Measurements from ENCODE around the gene MICAL2.
A peak's percentile ranks its signal among the peaks of the same experiment; 100 is the strongest.

Gene MICAL2

GRCh38 chr11:12243911-12244550 is 133.6 kb downstream of the MICAL2 start:
- no peak for TF ChIP-seq CTCF (IDR thresholded peaks at IDR 0.05; ENCODE audit: insufficient read depth, low read depth, low read length, missing control alignments)
- H3K4me3 ChIP-seq (ENCODE audit: low read length), result no peak overlapping the region
- no peak for DNase-seq (ENCODE audit: low read depth)

- no peak overlapping the region for H3K4me3 ChIP-seq (ENCODE audit: low read length)
- DNase-seq (ENCODE audit: low read depth), result no peak
- no peak for TF ChIP-seq CTCF (IDR thresholded peaks at IDR 0.05; ENCODE audit: insufficient read depth, low read depth, low read length, missing control alignments)
Measured at GRCh38 chr11:12245091-12245490, 134.7 kb downstream of the MICAL2 start.

GRCh38 chr11:12245549-12246016 is 135.2 kb downstream of the MICAL2 start:
- peak; percentile 24 for DNase-seq (ENCODE audit: low read depth)
- TF ChIP-seq CTCF (IDR thresholded peaks at IDR 0.05; ENCODE audit: insufficient read depth, low read depth, low read length, missing control alignments), result no peak
- H3K4me3 ChIP-seq (ENCODE audit: low read length), result no peak overlapping the region

GRCh38 chr11:12246147-12246546 is 135.8 kb downstream of the MICAL2 start:
- H3K4me3 ChIP-seq (ENCODE audit: low read length), result no peak overlapping the region
- TF ChIP-seq CTCF (IDR thresholded peaks at IDR 0.05; ENCODE audit: insufficient read depth, low read depth, low read length, missing control alignments), result no peak
- DNase-seq (ENCODE audit: low read depth), result no peak

GRCh38 chr11:12246989-12247388 is 136.6 kb downstream of the MICAL2 start:
- no peak overlapping the region for H3K4me3 ChIP-seq (ENCODE audit: low read length)
- TF ChIP-seq CTCF (IDR thresholded peaks at IDR 0.05; ENCODE audit: insufficient read depth, low read depth, low read length, missing control alignments), result no peak
- no peak for DNase-seq (ENCODE audit: low read depth)

- no peak overlapping the region for H3K4me3 ChIP-seq (ENCODE audit: low read length)
- no peak for DNase-seq (ENCODE audit: low read depth)
- TF ChIP-seq CTCF (IDR thresholded peaks at IDR 0.05; ENCODE audit: insufficient read depth, low read depth, low read length, missing control alignments), result no peak
Measured at GRCh38 chr11:12247543-12248254, 137.3 kb downstream of the MICAL2 start.

Data from epithelial cell of esophagus (primary cell).